ENCODE measurements around the gene NSUN3.

The NSUN3 gene

GRCh38 chr3:94130690-94131089, 67.8 kb downstream of the NSUN3 start:
- TF ChIP-seq CTCF (conservative IDR thresholded peaks at IDR 0.05) (no peak), ZFX (IDR thresholded peaks at IDR 0.05) (no peak)
- no peak overlapping the region for H3K27ac ChIP-seq

- no peak overlapping the region for H3K27ac ChIP-seq
- no peak for TF ChIP-seq ZFX (IDR thresholded peaks at IDR 0.05)
- no peak for TF ChIP-seq CTCF (conservative IDR thresholded peaks at IDR 0.05)
These were observed 69.9 kb downstream of the NSUN3 start for GRCh38 chr3:94132777-94133176.

- no peak for TF ChIP-seq CTCF (conservative IDR thresholded peaks at IDR 0.05)
- TF ChIP-seq ZFX (IDR thresholded peaks at IDR 0.05): no peak
- H3K27ac ChIP-seq: no peak overlapping the region
These were observed 73.3 kb downstream of the NSUN3 start for GRCh38 chr3:94136133-94136532.

GRCh38 chr3:94137377-94137776, 74.5 kb downstream of the NSUN3 start:
- TF ChIP-seq CTCF (conservative IDR thresholded peaks at IDR 0.05) (no peak), ZFX (IDR thresholded peaks at IDR 0.05) (no peak)
- no peak overlapping the region for H3K27ac ChIP-seq

- TF ChIP-seq CTCF (conservative IDR thresholded peaks at IDR 0.05) (no peak), ZFX (IDR thresholded peaks at IDR 0.05) (no peak)
- H3K27ac ChIP-seq: no peak overlapping the region
These were observed 83.6 kb downstream of the NSUN3 start for GRCh38 chr3:94146455-94146854.

- TF ChIP-seq ZFX (IDR thresholded peaks at IDR 0.05) (no peak), CTCF (conservative IDR thresholded peaks at IDR 0.05) (no peak)
- H3K27ac ChIP-seq: no peak overlapping the region
These were observed 84.2 kb downstream of the NSUN3 start for GRCh38 chr3:94147012-94147411.

GRCh38 chr3:94150113-94150512, 87.3 kb downstream of the NSUN3 start:
- no peak overlapping the region for H3K27ac ChIP-seq
- TF ChIP-seq ZFX (IDR thresholded peaks at IDR 0.05): no peak
- TF ChIP-seq CTCF (conservative IDR thresholded peaks at IDR 0.05): no peak
